ENCODE results near the gene RAMP3.

DNA sequence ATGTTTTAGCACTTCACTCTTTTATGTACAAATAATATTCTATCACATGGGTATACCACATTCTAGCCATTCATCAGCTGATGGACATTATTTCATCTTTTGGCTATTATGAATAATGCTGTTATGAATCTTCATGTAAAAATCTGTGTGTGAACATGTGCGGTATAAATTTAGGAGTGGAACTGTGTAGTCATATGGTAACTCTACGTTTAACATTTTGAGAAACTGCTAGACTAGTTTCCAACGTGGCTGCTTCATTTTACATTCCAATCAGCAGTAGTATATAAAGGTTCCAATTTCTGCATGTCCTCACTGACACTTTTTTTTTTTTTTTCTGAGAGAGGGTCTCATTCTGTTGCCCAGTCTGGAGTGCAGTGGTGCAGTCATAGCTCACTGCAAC, 8.3 kb downstream of the RAMP3 start:
- no peak for TF ChIP-seq POLR2A (IDR thresholded peaks at IDR 0.05; ENCODE audit: low read length)
- TF ChIP-seq GATA1 (IDR thresholded peaks at IDR 0.05; ENCODE audit: low read depth, low read length) = no peak

All from erythroblast (primary cell).